GM04503 (cell line): ENCODE data around the gene GUCD1.
A peak's percentile ranks its signal among the peaks of the same experiment; 100 is the strongest.
"Not testable (repeated sequence)": the region's sequence is repeated elsewhere in the genome, so short reads cannot be mapped to it uniquely, and the experiment has no call there.

ENCODE experiments used
- DNase-seq: peaks from one replicate; pipeline ENCODE4 v3.0.0-alpha.2; 2012; ENCODE audit warnings: low read depth

GUCD1 gene

GRCh38 chr22:24565077-24565476 is 10.1 kb upstream of the GUCD1 start:
- DNase-seq: no peak

- DNase-seq: peak; percentile 45
These were observed 9.6 kb upstream of the GUCD1 start for GRCh38 chr22:24564376-24565058.

GRCh38 chr22:24563246-24563645 is 8.3 kb upstream of the GUCD1 start:
- DNase-seq: no peak

- no peak for DNase-seq
These were observed 4.5 kb upstream of the GUCD1 start for GRCh38 chr22:24559471-24559870.

GRCh38 chr22:24555165-24556039 is 464 bp upstream of the GUCD1 start, which contains the start of gene SNRPD3:
Gene SNRPD3 (plus strand): TSS chr22:24555999. CDS start chr22:24557675, 1,676 bp downstream.
- peak; percentile 86 for DNase-seq

GRCh38 chr22:24553597-24554312 is 1.2 kb downstream of the GUCD1 start:
- DNase-seq: no peak

GRCh38 chr22:24552503-24553286 is 2.2 kb downstream of the GUCD1 start:
- not testable (repeated sequence) for DNase-seq

- DNase-seq: no peak
These were observed 4.0 kb downstream of the GUCD1 start for GRCh38 chr22:24550902-24551435.

- no peak for DNase-seq
These were observed 4.7 kb downstream of the GUCD1 start for GRCh38 chr22:24550028-24550901.

GRCh38 chr22:24548812-24549211 is 6.1 kb downstream of the GUCD1 start:
- DNase-seq: no peak

- no peak for DNase-seq
These were observed 11.2 kb downstream of the GUCD1 start for GRCh38 chr22:24543679-24544243.

- DNase-seq: no peak
These were observed 11.7 kb downstream of the GUCD1 start for GRCh38 chr22:24543185-24543601.

- DNase-seq: no peak
These were observed 12.3 kb downstream of the GUCD1 start for GRCh38 chr22:24542641-24543040.

- DNase-seq: no peak
These were observed 13.0 kb downstream of the GUCD1 start for GRCh38 chr22:24541681-24542515.

- no peak for DNase-seq
These were observed 14.5 kb downstream of the GUCD1 start for GRCh38 chr22:24540470-24540869.

GRCh38 chr22:24536089-24536488 is 18.8 kb downstream of the GUCD1 start:
- DNase-seq: no peak

GRCh38 chr22:24535348-24535747 is 19.6 kb downstream of the GUCD1 start:
- no peak for DNase-seq

GRCh38 chr22:24532075-24532474 is 22.9 kb downstream of the GUCD1 start:
- no peak for DNase-seq

- not testable (repeated sequence) for DNase-seq
These were observed 24.0 kb downstream of the GUCD1 start for GRCh38 chr22:24530968-24531367.
